Endothelial cell (in vitro differentiated cells): ENCODE measurements around the gene RPAP3. TPM values are rescaled to one million over a fixed set of nuclear protein-coding genes. Genes with fewer than 3 reads are reported as not detected.

Source experiments
- DNase-seq: peaks from one replicate; pipeline ENCODE4 v3.0.0; 2021; ENCODE audit warnings: low spot score
- H3K27ac Mint-ChIP-seq: one replicate; pipeline ENCODE4 v1.8.0; 2021; ENCODE audit warnings: mixed read lengths, inconsistent platforms; ENCODE audit not compliant: unreplicated experiment
- H3K27me3 Mint-ChIP-seq: one replicate; pipeline ENCODE4 v1.8.0; 2021; ENCODE audit warnings: mild to moderate bottlenecking, moderate library complexity, mixed read lengths, inconsistent platforms; ENCODE audit not compliant: unreplicated experiment
- H3K36me3 Mint-ChIP-seq: one replicate; pipeline ENCODE4 v1.8.0; 2021; ENCODE audit warnings: mild to moderate bottlenecking, low read depth, mixed read lengths, inconsistent platforms; ENCODE audit not compliant: unreplicated experiment
- H3K4me1 Mint-ChIP-seq: one replicate; pipeline ENCODE4 v1.8.0; 2021; ENCODE audit warnings: mild to moderate bottlenecking, mixed read lengths, inconsistent platforms; ENCODE audit not compliant: unreplicated experiment
- H3K4me3 Mint-ChIP-seq: one replicate; pipeline ENCODE4 v1.8.0; 2021; ENCODE audit warnings: mild to moderate bottlenecking, mixed read lengths, inconsistent platforms; ENCODE audit not compliant: unreplicated experiment
- H3K9me3 Mint-ChIP-seq: one replicate; pipeline ENCODE4 v1.8.0; 2021; ENCODE audit warnings: mixed read lengths, inconsistent platforms; ENCODE audit not compliant: unreplicated experiment
- CTCF ChIP-seq: fragments of 200-600 bp; sonication (generic); IDR thresholded peaks from one replicate; pipeline ENCODE4 v1.5.0; 2021; ENCODE audit warnings: antibody characterized with exemption; ENCODE audit not compliant: unreplicated experiment
- total RNA-seq: library from RNA; stranded (reverse); fragmentation: NEBNext Ultra II Directional; extraction: Animal tissue kit (Norgen Biotek cat#: 25700); gene quantifications from one replicate; pipeline ENCODE4 v1.2.1, GENCODE V29; 2021; ENCODE audit not compliant: unreplicated experiment

The RPAP3 gene
- total RNA-seq, 1 donor from 2014 or later: 36.8 TPM

GRCh38 chr12:47707355-47707754, 1.5 kb upstream of the RPAP3 start:
- Mint-ChIP-seq H3K4me3 (no peak overlapping the region), H3K4me1 (peaks cover 23% of the 10 kb centered on the region), H3K27ac (no peak overlapping the region), H3K9me3 (no peaks in the 10 kb centered on the region), H3K36me3 (no peaks in the 10 kb centered on the region), H3K27me3 (peaks cover 12% of the 10 kb centered on the region)
- DNase-seq: no peak
- TF ChIP-seq CTCF: no peak

DNA sequence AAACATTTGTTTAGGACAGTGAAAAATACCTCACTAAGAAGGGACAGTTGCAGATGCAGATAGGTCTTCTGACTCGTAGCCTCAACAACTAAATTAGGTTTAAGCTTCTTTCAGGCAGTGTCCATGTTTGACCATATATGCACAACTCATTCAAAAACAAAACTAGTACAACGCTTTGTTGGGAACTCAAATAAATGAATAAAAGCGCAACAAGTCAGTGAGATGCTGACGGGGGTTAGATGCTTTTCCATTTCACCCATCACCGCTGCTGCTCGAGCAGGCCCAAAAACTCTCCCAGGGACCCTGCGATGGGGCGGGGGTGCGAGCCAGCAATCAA, 633 bp downstream of the RPAP3 start:
- Mint-ChIP-seq H3K27ac (peak overlapping the region; percentile 38), H3K27me3 (peaks cover 10% of the 10 kb centered on the region), H3K4me1 (peaks cover 23% of the 10 kb centered on the region), H3K9me3 (no peaks in the 10 kb centered on the region), H3K36me3 (no peaks in the 10 kb centered on the region), H3K4me3 (peak overlapping the region; percentile 90)
- no peak for DNase-seq
- TF ChIP-seq CTCF: no peak

GRCh38 chr12:47704719-47705118, 1.1 kb downstream of the RPAP3 start:
- no peak for TF ChIP-seq CTCF
- peak overlapping the region; percentile 90 for H3K4me3 Mint-ChIP-seq
- peaks cover 23% of the 10 kb centered on the region for H3K4me1 Mint-ChIP-seq
- H3K36me3 Mint-ChIP-seq: no peaks in the 10 kb centered on the region
- no peak for DNase-seq
- peak overlapping the region; percentile 38 for H3K27ac Mint-ChIP-seq
- H3K27me3 Mint-ChIP-seq: peaks cover 10% of the 10 kb centered on the region
- no peaks in the 10 kb centered on the region for H3K9me3 Mint-ChIP-seq

DNA sequence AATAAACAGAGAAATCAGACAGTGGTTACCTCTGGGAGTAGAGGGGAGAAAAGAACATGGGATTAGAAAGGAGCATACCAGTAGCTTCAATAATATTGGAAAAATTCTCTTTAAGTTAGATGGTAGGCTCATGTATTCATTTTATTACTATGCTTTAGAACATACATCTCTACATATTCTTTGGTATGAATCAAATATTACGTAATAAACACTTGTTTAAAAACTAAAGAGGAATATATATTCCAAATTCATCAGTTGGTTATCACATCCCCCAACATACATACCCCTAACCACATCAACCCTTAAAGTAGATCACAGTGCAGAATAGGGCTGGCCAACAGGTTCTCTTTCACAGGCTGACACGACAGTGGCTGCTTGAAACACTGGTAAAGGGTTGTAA, 5.6 kb downstream of the RPAP3 start:
- H3K4me1 Mint-ChIP-seq: peaks cover 9% of the 10 kb centered on the region
- peaks cover 2% of the 10 kb centered on the region for H3K27me3 Mint-ChIP-seq
- H3K27ac Mint-ChIP-seq: no peak overlapping the region
- H3K4me3 Mint-ChIP-seq: no peak overlapping the region
- no peaks in the 10 kb centered on the region for H3K9me3 Mint-ChIP-seq
- DNase-seq: no peak
- no peak for TF ChIP-seq CTCF
- H3K36me3 Mint-ChIP-seq: no peaks in the 10 kb centered on the region

- Mint-ChIP-seq H3K4me3 (no peak overlapping the region), H3K27me3 (no peaks in the 10 kb centered on the region), H3K27ac (no peak overlapping the region), H3K4me1 (no peaks in the 10 kb centered on the region), H3K9me3 (no peaks in the 10 kb centered on the region), H3K36me3 (peaks cover under 1% of the 10 kb centered on the region)
- DNase-seq: no peak
- no peak for TF ChIP-seq CTCF
These were observed 7.2 kb downstream of the RPAP3 start for GRCh38 chr12:47698631-47699030.
